ENCODE results near the gene ZIC2. TPM values are rescaled to one million over a fixed set of nuclear protein-coding genes. Genes with fewer than 3 reads are reported as not detected.
A peak's percentile ranks its signal among the peaks of the same experiment; 100 is the strongest.

The ZIC2 gene
- total RNA-seq, 1 experiment from 2014 or later: 13.6 TPM

DNA sequence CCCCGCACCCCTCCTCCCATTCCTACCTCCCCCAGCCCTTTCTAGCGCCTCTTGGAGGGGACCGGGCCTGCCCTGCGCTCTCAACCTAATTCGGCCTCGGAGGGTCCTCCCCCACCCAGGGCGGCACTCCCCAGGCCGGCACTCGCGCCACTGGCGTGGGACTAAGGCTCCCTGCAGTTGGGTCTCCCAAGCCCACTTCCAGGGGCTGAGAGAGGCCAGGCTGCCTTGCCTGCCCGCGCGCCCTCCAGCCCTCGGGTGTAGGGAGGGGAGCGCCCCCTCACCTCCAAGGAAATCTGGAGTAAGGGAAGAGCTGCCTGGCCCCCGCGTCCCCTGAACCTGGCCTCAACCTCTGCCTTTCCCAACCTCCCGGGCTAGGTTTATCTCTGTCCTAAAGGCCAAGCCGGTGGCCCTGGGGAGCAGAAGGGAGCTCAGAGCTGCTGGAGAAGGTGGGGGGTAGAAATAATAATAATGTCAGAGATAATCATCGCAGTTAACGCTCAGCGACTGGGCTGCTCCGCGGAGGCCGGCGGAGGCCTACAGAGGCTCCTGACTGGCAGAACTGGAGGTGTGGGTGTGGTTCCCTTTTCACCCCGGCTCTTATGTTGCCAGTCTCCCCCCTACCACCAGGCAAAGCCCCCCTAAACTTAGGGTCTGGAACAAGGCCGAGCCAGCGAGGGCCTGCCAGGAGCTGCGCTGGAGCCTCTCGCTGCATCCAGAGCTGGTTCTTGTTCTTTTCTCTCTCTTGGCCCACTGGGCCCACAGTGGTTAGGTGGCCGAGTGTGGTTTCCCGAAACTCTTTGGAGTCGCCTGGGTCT lies 9.6 kb downstream of the ZIC2 start:
- Histone ChIP-seq H3K27me3 (ENCODE audit: insufficient read depth, low read depth) (no peaks in the 10 kb centered on the region), H2AFZ (no peak overlapping the region), H3K4me2 (no peak overlapping the region), H3K4me1 (replicated peaks; ENCODE audit: insufficient read depth) (peaks cover 11% of the 10 kb centered on the region), H3K9me2 (ENCODE audit: insufficient read depth) (no peaks in the 10 kb centered on the region), H3K36me3 (ENCODE audit: low read depth) (0 out of 2 replicates have a peak, but pooled peaks cover 7% of the 10 kb centered on the region), H3F3A (ENCODE audit: insufficient read depth, low read depth) (0 out of 2 replicates have a peak, but pooled peaks cover 4% of the 10 kb centered on the region), H3K27ac (no peak overlapping the region), H4K20me1 (ENCODE audit: insufficient read depth) (no peaks in the 10 kb centered on the region), H3K4me3 (no peak overlapping the region), H3K9me3 (ENCODE audit: insufficient read depth, low read depth) (no peaks in the 10 kb centered on the region), H3K79me2 (ENCODE audit: low read depth) (no peaks in the 10 kb centered on the region)
- CTCF ChIA-PET: interaction anchor here (0.9 kb wide), 1 partner anchor 12 kb away, joined by 4 read pairs; no protein-coding TSS in a partner anchor
- no peak for DNase-seq
- no peak for TF ChIP-seq EZH2 (IDR thresholded peaks at IDR 0.05; ENCODE audit: low read depth)
- TF ChIP-seq, protein P1, sequence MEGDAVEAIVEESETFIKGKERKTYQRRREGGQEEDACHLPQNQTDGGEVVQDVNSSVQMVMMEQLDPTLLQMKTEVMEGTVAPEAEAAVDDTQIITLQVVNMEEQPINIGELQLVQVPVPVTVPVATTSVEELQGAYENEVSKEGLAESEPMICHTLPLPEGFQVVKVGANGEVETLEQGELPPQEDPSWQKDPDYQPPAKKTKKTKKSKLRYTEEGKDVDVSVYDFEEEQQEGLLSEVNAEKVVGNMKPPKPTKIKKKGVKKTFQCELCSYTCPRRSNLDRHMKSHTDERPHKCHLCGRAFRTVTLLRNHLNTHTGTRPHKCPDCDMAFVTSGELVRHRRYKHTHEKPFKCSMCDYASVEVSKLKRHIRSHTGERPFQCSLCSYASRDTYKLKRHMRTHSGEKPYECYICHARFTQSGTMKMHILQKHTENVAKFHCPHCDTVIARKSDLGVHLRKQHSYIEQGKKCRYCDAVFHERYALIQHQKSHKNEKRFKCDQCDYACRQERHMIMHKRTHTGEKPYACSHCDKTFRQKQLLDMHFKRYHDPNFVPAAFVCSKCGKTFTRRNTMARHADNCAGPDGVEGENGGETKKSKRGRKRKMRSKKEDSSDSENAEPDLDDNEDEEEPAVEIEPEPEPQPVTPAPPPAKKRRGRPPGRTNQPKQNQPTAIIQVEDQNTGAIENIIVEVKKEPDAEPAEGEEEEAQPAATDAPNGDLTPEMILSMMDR (conservative IDR thresholded peaks at IDR 0.05): no peak
- intact Hi-C loops (cut with micrococcal nuclease; ENCODE audit: unreplicated experiment): no loop called here
- BruUV-seq (replicated peaks): no TSS peak
- POLR2A ChIA-PET (ENCODE audit: unreplicated experiment): interaction anchor here (0.6 kb wide), 1 partner anchor 10 kb away, joined by 5 read pairs; the partner anchor contains the start of gene ZIC2

DNA sequence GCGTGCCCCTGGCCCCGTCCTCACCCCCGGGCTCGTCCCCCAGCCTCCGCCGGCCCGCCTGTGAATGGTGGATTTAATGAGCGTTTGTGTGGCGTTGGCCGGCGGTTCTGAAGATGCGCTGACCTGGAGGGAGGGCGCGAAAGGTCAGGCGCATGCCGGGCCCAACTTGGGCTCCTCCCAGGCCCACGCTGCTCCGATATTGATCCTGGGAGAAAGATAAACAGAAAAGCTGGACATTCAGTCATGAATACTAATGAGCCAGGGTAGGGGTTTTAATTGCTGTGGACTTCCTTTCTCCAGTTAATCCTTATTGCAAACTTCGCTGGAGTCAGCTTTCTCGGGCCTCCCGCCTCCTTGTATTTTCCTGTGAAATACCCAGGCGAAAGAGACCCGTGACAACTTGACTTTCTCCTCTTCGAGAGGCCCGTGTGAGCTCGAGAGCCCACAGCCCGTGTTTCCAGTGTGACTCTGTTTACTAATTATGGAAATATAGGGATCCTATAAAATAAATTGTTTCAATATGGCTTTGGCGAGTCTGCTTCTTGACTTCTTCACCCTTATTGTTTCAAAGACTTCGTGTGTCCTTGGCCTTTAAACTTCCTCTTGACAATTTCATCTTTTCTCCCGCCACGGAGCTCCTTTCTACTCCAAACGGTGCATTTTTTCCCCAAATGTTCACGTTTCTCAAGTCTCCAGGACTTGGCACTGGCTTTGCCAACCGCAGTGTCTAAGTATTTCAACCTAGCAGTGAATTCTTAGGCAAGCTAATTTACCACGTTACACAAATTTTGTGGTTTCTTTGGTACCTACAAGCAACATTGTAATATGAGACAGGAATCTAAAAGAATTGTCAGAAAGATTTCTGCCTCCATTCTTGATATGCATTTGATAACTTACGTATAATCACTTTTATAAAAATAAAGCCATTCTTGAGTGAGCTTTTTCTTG lies 10.5 kb downstream of the ZIC2 start:
- CTCF ChIA-PET: interaction anchor here (0.9 kb wide), 1 partner anchor 11 kb away, joined by 4 read pairs; no protein-coding TSS in a partner anchor
- H3K27me3 ChIP-seq (ENCODE audit: insufficient read depth, low read depth): no peaks in the 10 kb centered on the region

More for the DNA sequence above, 10.5 kb downstream of the ZIC2 start:
- Histone ChIP-seq H3K9me2 (ENCODE audit: insufficient read depth) (no peaks in the 10 kb centered on the region), H2AFZ (peak overlapping the region; percentile 15; the same call in 1 of the 2 replicates), H4K20me1 (ENCODE audit: insufficient read depth) (no peaks in the 10 kb centered on the region), H3K4me2 (no peak overlapping the region), H3K36me3 (ENCODE audit: low read depth) (no peaks in the 10 kb centered on the region), H3K4me1 (replicated peaks; ENCODE audit: insufficient read depth) (peaks cover 11% of the 10 kb centered on the region), H3K79me2 (ENCODE audit: low read depth) (no peaks in the 10 kb centered on the region), H3K9me3 (ENCODE audit: insufficient read depth, low read depth) (no peaks in the 10 kb centered on the region), H3K27ac (no peak overlapping the region), H3K4me3 (no peak overlapping the region), H3F3A (ENCODE audit: insufficient read depth, low read depth) (no peaks in the 10 kb centered on the region)
- TF ChIP-seq, protein P1 (conservative IDR thresholded peaks at IDR 0.05): no peak
- no peak for TF ChIP-seq EZH2 (IDR thresholded peaks at IDR 0.05; ENCODE audit: low read depth)
- POLR2A ChIA-PET (ENCODE audit: unreplicated experiment): interaction anchor here (0.6 kb wide), 1 partner anchor 11 kb away, joined by 5 read pairs; the partner anchor contains the start of gene ZIC2
- DNase-seq: no peak
- intact Hi-C loops (cut with micrococcal nuclease; ENCODE audit: unreplicated experiment): no loop called here
- no TSS peak for BruUV-seq (replicated peaks)

Data from PC-9 (cell line).